GM23338 (cell line): ENCODE results near the gene PLS3. TPM values are rescaled to one million over a fixed set of nuclear protein-coding genes. Genes with fewer than 3 reads are reported as not detected.

Experiments
- ATAC-seq: fragments of 200-7000 bp; cut with Tn5 transposase; 3 replicates; pipeline ENCODE4 v1.9.1; 2020
- DNase-seq: peaks from one replicate; pipeline ENCODE4 v3.0.0-alpha.2; 2015; ENCODE audit warnings: low spot score
- H2AFZ ChIP-seq: fragments of 200-600 bp; sonication (generic); 2 replicates; pipeline ENCODE4 v1.8.0; 2016; ENCODE audit warnings: antibody characterized with exemption, mild to moderate bottlenecking, moderate library complexity
- H3F3A ChIP-seq: fragments of 200-600 bp; sonication (generic); replicated peaks from 2 replicates; pipeline ENCODE4 v1.8.0; 2017; ENCODE audit warnings: antibody characterized with exemption, mixed run types, low read depth
- H3K27ac ChIP-seq: fragments of 200-600 bp; sonication (generic); 2 replicates; pipeline ENCODE4 v1.6.1; 2016; ENCODE audit warnings: low read depth
- H3K27me3 ChIP-seq: fragments of 200-600 bp; sonication (generic); 2 replicates; pipeline ENCODE4 v1.8.0; 2016; ENCODE audit warnings: mild to moderate bottlenecking, mixed run types, moderate library complexity; ENCODE audit not compliant: insufficient read depth
- H3K36me3 ChIP-seq: fragments of 200-600 bp; sonication (generic); 2 replicates; pipeline ENCODE4 v1.8.0; 2016; ENCODE audit warnings: mild to moderate bottlenecking; ENCODE audit not compliant: insufficient read depth
- H3K4me1 ChIP-seq: fragments of 200-600 bp; sonication (generic); 2 replicates; pipeline ENCODE4 v1.8.0; 2016; ENCODE audit warnings: mild to moderate bottlenecking, moderate library complexity; ENCODE audit not compliant: insufficient read depth
- H3K4me2 ChIP-seq: fragments of 200-600 bp; sonication (generic); 2 replicates; pipeline ENCODE4 v1.7.1; 2017; ENCODE audit warnings: mixed run types
- H3K4me3 ChIP-seq: fragments of 200-600 bp; sonication (generic); 2 replicates; pipeline ENCODE4 v1.6.1; 2016; ENCODE audit warnings: mixed run types
- H3K79me2 ChIP-seq: fragments of 200-600 bp; sonication (generic); replicated peaks from 2 replicates; pipeline ENCODE4 v1.8.0; 2017; ENCODE audit warnings: mild to moderate bottlenecking; ENCODE audit not compliant: insufficient read depth
- H3K9me2 ChIP-seq: fragments of 200-600 bp; sonication (generic); 2 replicates; pipeline ENCODE4 v1.8.0; 2017; ENCODE audit not compliant: insufficient read depth
- H4K20me1 ChIP-seq: fragments of 200-600 bp; sonication (generic); replicated peaks from 2 replicates; pipeline ENCODE4 v1.8.0; 2017; ENCODE audit warnings: mild to moderate bottlenecking; ENCODE audit not compliant: insufficient read depth
- H3K27ac Mint-ChIP-seq: 2 replicates; pipeline ENCODE4 v1.8.0; 2020; ENCODE audit warnings: inconsistent platforms, mild to moderate bottlenecking, moderate library complexity, mixed read lengths
- H3K27me3 Mint-ChIP-seq: 3 replicates; pipeline ENCODE4 v1.8.0; 2022; ENCODE audit warnings: low read depth, mild to moderate bottlenecking, moderate library complexity, mixed read lengths, inconsistent platforms; ENCODE audit not compliant: insufficient read depth, poor library complexity
- H3K36me3 Mint-ChIP-seq: 3 replicates; pipeline ENCODE4 v1.8.0; 2021; ENCODE audit warnings: low read depth, mild to moderate bottlenecking, inconsistent platforms, moderate library complexity, mixed read lengths
- H3K4me1 Mint-ChIP-seq: 3 replicates; pipeline ENCODE4 v1.8.0; 2020; ENCODE audit warnings: mild to moderate bottlenecking, inconsistent platforms, mixed read lengths
- H3K4me3 Mint-ChIP-seq: 3 replicates; pipeline ENCODE4 v1.8.0; 2021; ENCODE audit warnings: moderate library complexity, mild to moderate bottlenecking, inconsistent platforms, mixed read lengths
- H3K9me3 Mint-ChIP-seq: 3 replicates; pipeline ENCODE4 v1.8.0; 2020; ENCODE audit warnings: moderate library complexity, mild to moderate bottlenecking, inconsistent platforms, mixed read lengths
- CTCF ChIP-seq, 2 experiments: fragments of 200-600 bp in 1 of 2; sonication (generic) in 1 of 2; conservative IDR thresholded peaks; 2 replicates each; pipeline versions ENCODE4 v1.5.1 to v1.6.1; 2016 to 2017; ENCODE audit warnings: antibody characterized with exemption in 2 of 2, low read depth in 2 of 2, mild to moderate bottlenecking in 2 of 2, moderate library complexity in 1 of 2
- ETS1 ChIP-seq: IDR thresholded peaks from 2 replicates; pipeline ENCODE4 v1.6.1; 2016; ENCODE audit warnings: antibody characterized with exemption
- EZH2phosphoT487 ChIP-seq: fragments of 200-600 bp; sonication (generic); IDR thresholded peaks from one replicate; pipeline ENCODE4 v1.8.1; 2018; ENCODE audit warnings: antibody characterized with exemption; ENCODE audit not compliant: unreplicated experiment
- JUNB ChIP-seq: IDR thresholded peaks from one replicate; pipeline ENCODE4 v1.6.1; 2016; ENCODE audit warnings: antibody characterized with exemption; ENCODE audit not compliant: unreplicated experiment
- NANOG ChIP-seq: IDR thresholded peaks from 2 replicates; pipeline ENCODE4 v1.6.1; 2016; ENCODE audit warnings: antibody characterized with exemption, borderline replicate concordance
- REST ChIP-seq: IDR thresholded peaks from one replicate; pipeline ENCODE4 v1.6.1; 2018; ENCODE audit warnings: antibody characterized with exemption; ENCODE audit not compliant: unreplicated experiment
- STAT1 ChIP-seq: IDR thresholded peaks from one replicate; pipeline ENCODE4 v1.6.1; 2016; ENCODE audit warnings: antibody characterized with exemption; ENCODE audit not compliant: unreplicated experiment
- ZNF114 ChIP-seq: fragments of 250-450 bp; sonication (Bioruptor Pico); IDR thresholded peaks from 2 replicates; pipeline ENCODE4 v1.5.0; 2020; ENCODE audit warnings: mild to moderate bottlenecking, moderate library complexity
- ZNF331 ChIP-seq: fragments of 250-450 bp; sonication (Bioruptor Pico); IDR thresholded peaks from 2 replicates; pipeline ENCODE4 v1.5.0; 2020; ENCODE audit warnings: low read depth, mild to moderate bottlenecking, moderate library complexity
- ZNF462 ChIP-seq: fragments of 250-450 bp; sonication (Bioruptor Pico); IDR thresholded peaks from 2 replicates; pipeline ENCODE4 v1.5.0; 2020; ENCODE audit warnings: mild to moderate bottlenecking, moderate library complexity
- polyA plus RNA-seq: library from polyadenylated mRNA; unstranded; fragments of >200 nt; fragmentation: Nextera tagmentation; extraction: Ambion mirVana; gene quantifications from 2 replicates; pipeline ENCODE4 v1.2.1, GENCODE V29; 2016
- total RNA-seq: library from RNA; depleted of rRNA; stranded (reverse); fragments of >200 nt; shearing (Covaris generic); gene quantifications from 2 replicates; pipeline ENCODE4 v1.2.3, GENCODE V29; 2014

The PLS3 gene
- total and polyA plus RNA-seq, 2 experiments from 2014 or later = 81.6 to 128 TPM

GRCh38 chrX:115535421-115535820 lies 25.6 kb upstream of the PLS3 start:
- Mint-ChIP-seq H3K27me3 (peaks cover 3% of the 10 kb centered on the region), H3K4me3 (no peak overlapping the region), H3K9me3 (no peaks in the 10 kb centered on the region), H3K27ac (no peak overlapping the region), H3K4me1 (no peaks in the 10 kb centered on the region; the same call in 2 of the 3 replicates), H3K36me3 (no peaks in the 10 kb centered on the region)
- H3K27me3 ChIP-seq = no peaks in the 10 kb centered on the region
- ATAC-seq (no peak), DNase-seq (no peak)
- H3F3A ChIP-seq = no peaks in the 10 kb centered on the region
- TF ChIP-seq STAT1 = no peak
- no peak for TF ChIP-seq REST
- no peak for TF ChIP-seq JUNB
- TF ChIP-seq ZNF462 (CRISPR knock-in tag) = no peak
- TF ChIP-seq ZNF114 (CRISPR knock-in tag) = no peak
- TF ChIP-seq ZNF331 (CRISPR knock-in tag) = no peak
- TF ChIP-seq CTCF (conservative IDR thresholded peaks at IDR 0.05; ENCODE audit: low read depth in 2 of 2) = no peak
- TF ChIP-seq EZH2phosphoT487 = no peak
- TF ChIP-seq ETS1 = no peak
- no peak for TF ChIP-seq NANOG
- H3K4me1 ChIP-seq = no peaks in the 10 kb centered on the region
- no peak overlapping the region for H2AFZ ChIP-seq
- H3K4me3 ChIP-seq = no peak overlapping the region
- no peak overlapping the region for H3K4me2 ChIP-seq
- no peaks in the 10 kb centered on the region for H3K79me2 ChIP-seq
- no peaks in the 10 kb centered on the region for H3K9me2 ChIP-seq
- no peaks in the 10 kb centered on the region for H3K36me3 ChIP-seq
- H3K27ac ChIP-seq = no peak overlapping the region
- H4K20me1 ChIP-seq = no peaks in the 10 kb centered on the region
